B cell (primary cell): ENCODE results near the gene ASCC2.

Experiments
- EZH2 ChIP-seq: IDR thresholded peaks from 2 replicates; pipeline ENCODE4 v1.6.1; 2012; ENCODE audit warnings: borderline replicate concordance, low read depth, mild to moderate bottlenecking, moderate library complexity, low read length; ENCODE audit not compliant: insufficient read depth, poor library complexity, severe bottlenecking
- TF ChIP-seq, protein P1 (sequence below): fragments of 200-600 bp; IDR thresholded peaks from one replicate; pipeline ENCODE4 v1.8.0; 2022; ENCODE audit warnings: antibody characterized with exemption, mild to moderate bottlenecking

- TF ChIP-seq, protein P1, sequence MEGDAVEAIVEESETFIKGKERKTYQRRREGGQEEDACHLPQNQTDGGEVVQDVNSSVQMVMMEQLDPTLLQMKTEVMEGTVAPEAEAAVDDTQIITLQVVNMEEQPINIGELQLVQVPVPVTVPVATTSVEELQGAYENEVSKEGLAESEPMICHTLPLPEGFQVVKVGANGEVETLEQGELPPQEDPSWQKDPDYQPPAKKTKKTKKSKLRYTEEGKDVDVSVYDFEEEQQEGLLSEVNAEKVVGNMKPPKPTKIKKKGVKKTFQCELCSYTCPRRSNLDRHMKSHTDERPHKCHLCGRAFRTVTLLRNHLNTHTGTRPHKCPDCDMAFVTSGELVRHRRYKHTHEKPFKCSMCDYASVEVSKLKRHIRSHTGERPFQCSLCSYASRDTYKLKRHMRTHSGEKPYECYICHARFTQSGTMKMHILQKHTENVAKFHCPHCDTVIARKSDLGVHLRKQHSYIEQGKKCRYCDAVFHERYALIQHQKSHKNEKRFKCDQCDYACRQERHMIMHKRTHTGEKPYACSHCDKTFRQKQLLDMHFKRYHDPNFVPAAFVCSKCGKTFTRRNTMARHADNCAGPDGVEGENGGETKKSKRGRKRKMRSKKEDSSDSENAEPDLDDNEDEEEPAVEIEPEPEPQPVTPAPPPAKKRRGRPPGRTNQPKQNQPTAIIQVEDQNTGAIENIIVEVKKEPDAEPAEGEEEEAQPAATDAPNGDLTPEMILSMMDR, result no peak
- TF ChIP-seq EZH2, result no peak
Measured at GRCh38 chr22:29741926-29742325, 96.1 kb downstream of the ASCC2 start.
